BLaER1 treated with 17β-estradiol and CSF1 and Interleukin-3, amounts not matched to agents 10 nM and 100 nM (cell line): ENCODE measurements around the gene IGFBP2.

Source experiments
- H3K27ac ChIP-seq, 11 experiments: shearing (Covaris generic); formaldehyde crosslinking; 2 replicates each; pipeline ENCODE4 v1.8.1; 2022
- H3K27me3 ChIP-seq, 11 experiments: shearing (Covaris generic); formaldehyde crosslinking; 2 replicates each; pipeline ENCODE4 v1.8.1; 2022
- H3K36me3 ChIP-seq, 11 experiments: shearing (Covaris generic); formaldehyde crosslinking; 2 replicates each; pipeline ENCODE4 v1.8.1; 2022
- H3K4me1 ChIP-seq, 10 experiments: shearing (Covaris generic); formaldehyde crosslinking; 2 replicates each; pipeline ENCODE4 v1.8.1; 2022
- H3K4me2 ChIP-seq, 11 experiments: shearing (Covaris generic); formaldehyde crosslinking; 2 replicates each; pipeline ENCODE4 v1.8.1; 2022
- H3K4me3 ChIP-seq, 10 experiments: shearing (Covaris generic); formaldehyde crosslinking; 2 replicates each; pipeline ENCODE4 v1.8.1; 2022
- H3K9ac ChIP-seq, 11 experiments: shearing (Covaris generic); formaldehyde crosslinking; 2 replicates each; pipeline ENCODE4 v1.8.1; 2022
- H3K9me3 ChIP-seq, 11 experiments: shearing (Covaris generic); formaldehyde crosslinking; replicated peaks in 1 of 11; 2 replicates each; pipeline ENCODE4 v1.8.1; 2022
- H4K20me1 ChIP-seq, 11 experiments: shearing (Covaris generic); formaldehyde crosslinking; 2 replicates each; pipeline ENCODE4 v1.8.1; 2022
- Cebpa-rat ChIP-seq, 11 experiments: shearing (Covaris generic); IDR thresholded peaks; 2 replicates each; pipeline ENCODE4 v1.8.1; 2022

The IGFBP2 gene

DNA sequence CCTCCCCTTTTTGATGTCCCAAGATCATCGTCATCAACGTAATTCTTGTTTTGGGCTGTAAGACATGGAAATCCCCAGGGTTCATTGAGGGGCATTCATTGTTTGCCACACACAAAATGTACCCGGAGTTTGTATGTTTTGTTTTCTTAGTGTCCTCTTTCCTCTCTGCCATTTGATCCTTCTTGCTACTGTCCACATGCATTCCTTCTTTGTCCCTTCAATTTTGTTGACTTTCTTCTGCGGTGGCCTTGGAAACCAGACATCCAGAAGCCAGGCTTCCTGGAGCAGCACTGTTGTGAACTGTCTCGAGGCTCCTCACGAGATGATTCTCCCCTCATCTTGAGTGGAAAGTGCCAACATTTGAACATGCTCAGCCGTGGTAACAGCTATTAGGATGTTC, 24.8 kb downstream of the IGFBP2 start:
- Histone ChIP-seq H3K4me2 (peak overlapping the region in 8 of 11 experiments; percentile 31 to 76 (median 62); a peak in 10 of 22 replicates), H3K27me3 (peaks cover 0 to 4% (median under 1%) of the 10 kb centered on the region in 11 experiments; a peak in 5 of 22 replicates), H4K20me1 (peaks cover 0 to 100% (median 97%) of the 10 kb centered on the region in 11 experiments; a peak in 17 of 22 replicates), H3K9me3 (no peaks in the 10 kb centered on the region), H3K36me3 (peaks cover 0 to 98% (median 56%) of the 10 kb centered on the region in 11 experiments; a peak in 17 of 22 replicates), H3K4me3 (no peak overlapping the region), H3K9ac (no peak overlapping the region), H3K4me1 (peaks cover 4 to 68% (median 50%) of the 10 kb centered on the region in 10 experiments; a peak in 18 of 20 replicates), H3K27ac (no peak overlapping the region)
- no peak for TF ChIP-seq Cebpa-rat (IDR thresholded peaks at IDR 0.05)

DNA sequence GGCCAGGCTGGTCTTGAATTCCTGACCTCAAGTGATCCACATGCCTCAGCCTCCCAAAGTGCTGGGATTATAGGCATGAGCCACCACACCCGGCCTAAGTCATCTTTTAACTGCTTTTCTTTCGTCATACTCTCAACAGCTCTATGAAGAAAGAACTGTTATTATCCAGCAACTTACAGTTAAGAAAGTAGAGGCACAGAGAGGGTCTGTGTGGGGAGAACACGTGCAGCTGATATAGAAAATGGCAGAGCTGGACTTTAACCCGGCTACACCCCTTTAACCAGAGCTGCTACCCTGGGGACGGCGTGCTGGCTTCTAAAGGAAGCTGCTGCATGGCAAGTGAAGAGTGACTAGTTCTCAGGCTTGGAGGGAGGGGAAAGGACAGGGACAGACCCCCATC, 25.5 kb downstream of the IGFBP2 start:
- Histone ChIP-seq H3K27me3 (peaks cover 0 to 10% (median 8%) of the 10 kb centered on the region in 11 experiments; a peak in 11 of 22 replicates), H3K4me3 (no peak overlapping the region), H3K4me2 (peak overlapping the region in 9 of 11 experiments; percentile 13 to 76 (median 59); a peak in 16 of 22 replicates), H3K27ac (no peak overlapping the region), H3K9me3 (no peaks in the 10 kb centered on the region), H3K4me1 (peaks cover 4 to 72% (median 58%) of the 10 kb centered on the region in 10 experiments; a peak in 18 of 20 replicates), H3K36me3 (peaks cover 0 to 98% (median 55%) of the 10 kb centered on the region in 11 experiments; a peak in 17 of 22 replicates), H4K20me1 (peaks cover 0 to 100% (median 97%) of the 10 kb centered on the region in 11 experiments; a peak in 18 of 22 replicates), H3K9ac (no peak overlapping the region)
- TF ChIP-seq Cebpa-rat (IDR thresholded peaks at IDR 0.05), result no peak

DNA sequence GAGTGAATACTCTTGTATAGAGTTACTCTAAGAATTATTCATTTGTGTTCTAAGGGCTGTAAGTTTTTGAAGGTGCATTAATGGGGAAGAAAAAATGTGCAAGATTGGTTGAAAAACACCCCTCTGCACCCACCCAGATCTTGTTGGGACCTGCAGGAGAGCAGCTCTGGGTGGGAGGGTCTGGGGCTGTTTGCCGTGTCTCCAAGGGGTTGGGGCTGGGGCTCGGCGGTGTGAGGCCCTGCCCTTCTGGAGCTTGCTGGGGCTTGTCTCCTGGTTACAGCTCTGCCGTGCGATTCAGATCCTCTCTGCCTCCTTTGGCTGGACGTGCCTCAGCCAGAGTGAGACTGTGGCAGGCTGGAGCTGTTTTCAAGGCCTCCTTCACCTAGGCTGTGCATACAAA, 26.1 kb downstream of the IGFBP2 start:
- Histone ChIP-seq H3K9ac (peak overlapping the region in 1 of 11 experiments; percentile 0; a peak in 1 of 22 replicates), H3K27ac (no peak overlapping the region), H3K4me1 (peaks cover 1 to 73% (median 61%) of the 10 kb centered on the region in 10 experiments; a peak in 18 of 20 replicates), H3K36me3 (peaks cover 0 to 97% (median 55%) of the 10 kb centered on the region in 11 experiments; a peak in 17 of 22 replicates), H3K4me3 (no peak overlapping the region), H3K4me2 (peak overlapping the region in 9 of 11 experiments; percentile 13 to 76 (median 59); a peak in 16 of 22 replicates), H3K27me3 (peaks cover 0 to 15% (median 12%) of the 10 kb centered on the region in 11 experiments; a peak in 11 of 22 replicates), H3K9me3 (no peaks in the 10 kb centered on the region), H4K20me1 (peaks cover 0 to 100% (median 96%) of the 10 kb centered on the region in 11 experiments; a peak in 18 of 22 replicates)
- no peak for TF ChIP-seq Cebpa-rat (IDR thresholded peaks at IDR 0.05)

DNA sequence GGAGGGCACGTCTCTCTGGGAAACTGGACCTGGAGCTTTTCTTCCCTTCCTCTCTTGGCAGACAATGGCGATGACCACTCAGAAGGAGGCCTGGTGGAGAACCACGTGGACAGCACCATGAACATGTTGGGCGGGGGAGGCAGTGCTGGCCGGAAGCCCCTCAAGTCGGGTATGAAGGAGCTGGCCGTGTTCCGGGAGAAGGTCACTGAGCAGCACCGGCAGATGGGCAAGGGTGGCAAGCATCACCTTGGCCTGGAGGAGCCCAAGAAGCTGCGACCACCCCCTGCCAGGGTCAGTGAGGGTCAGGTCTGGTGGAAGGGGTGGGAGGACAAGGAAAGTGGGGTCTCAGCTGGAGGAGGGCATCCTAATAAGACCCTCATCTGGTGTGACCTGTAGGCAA, 27.3 kb downstream of the IGFBP2 start:
- H3K27me3 ChIP-seq, result peaks cover 8 to 24% (median 16%) of the 10 kb centered on the region in 11 experiments; a peak in 17 of 22 replicates
- peak overlapping the region in 2 of 11 experiments; percentile 66 to 68; a peak in 2 of 22 replicates for H3K4me2 ChIP-seq
- peaks cover 0 to 100% (median 96%) of the 10 kb centered on the region in 11 experiments; a peak in 18 of 22 replicates for H4K20me1 ChIP-seq
- H3K9me3 ChIP-seq, result no peaks in the 10 kb centered on the region
- no peak overlapping the region for H3K27ac ChIP-seq
- peaks cover 0 to 83% (median 72%) of the 10 kb centered on the region in 10 experiments; a peak in 18 of 20 replicates for H3K4me1 ChIP-seq
- H3K36me3 ChIP-seq, result peaks cover 0 to 92% (median 47%) of the 10 kb centered on the region in 11 experiments; a peak in 17 of 22 replicates
- TF ChIP-seq Cebpa-rat (IDR thresholded peaks at IDR 0.05), result no peak
- H3K4me3 ChIP-seq, result no peak overlapping the region
- no peak overlapping the region for H3K9ac ChIP-seq

DNA sequence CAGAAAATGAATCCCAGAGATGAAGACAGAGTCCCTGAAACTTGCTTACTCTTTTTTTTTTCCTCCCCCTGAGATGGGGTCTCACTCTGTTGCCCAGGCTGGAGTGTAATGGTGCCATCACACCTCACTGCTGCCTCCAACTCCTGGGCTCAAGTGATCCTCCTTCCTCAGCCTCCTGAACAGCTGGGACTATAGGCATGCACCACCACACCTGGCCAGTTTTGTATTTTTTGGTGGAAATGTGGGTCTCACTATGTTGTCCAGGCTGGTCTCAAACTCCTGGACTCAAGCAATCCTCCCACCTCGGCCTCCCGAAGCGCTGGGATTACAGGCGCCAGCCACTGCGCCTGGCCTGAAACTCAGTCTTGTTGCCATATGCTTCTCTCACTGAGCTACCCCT, 27.8 kb downstream of the IGFBP2 start:
- Histone ChIP-seq H4K20me1 (peaks cover 0 to 100% (median 96%) of the 10 kb centered on the region in 11 experiments; a peak in 18 of 22 replicates), H3K27ac (no peak overlapping the region), H3K9me3 (no peaks in the 10 kb centered on the region), H3K27me3 (peaks cover 11 to 28% (median 22%) of the 10 kb centered on the region in 11 experiments; a peak in 18 of 22 replicates), H3K9ac (no peak overlapping the region), H3K4me2 (peak overlapping the region in 2 of 11 experiments; percentile 19 to 92; a peak in 1 of 22 replicates), H3K4me3 (no peak overlapping the region), H3K36me3 (peaks cover 0 to 91% (median 42%) of the 10 kb centered on the region in 11 experiments; a peak in 17 of 22 replicates), H3K4me1 (peaks cover 0 to 85% (median 77%) of the 10 kb centered on the region in 10 experiments; a peak in 18 of 20 replicates)
- TF ChIP-seq Cebpa-rat (IDR thresholded peaks at IDR 0.05), result no peak

DNA sequence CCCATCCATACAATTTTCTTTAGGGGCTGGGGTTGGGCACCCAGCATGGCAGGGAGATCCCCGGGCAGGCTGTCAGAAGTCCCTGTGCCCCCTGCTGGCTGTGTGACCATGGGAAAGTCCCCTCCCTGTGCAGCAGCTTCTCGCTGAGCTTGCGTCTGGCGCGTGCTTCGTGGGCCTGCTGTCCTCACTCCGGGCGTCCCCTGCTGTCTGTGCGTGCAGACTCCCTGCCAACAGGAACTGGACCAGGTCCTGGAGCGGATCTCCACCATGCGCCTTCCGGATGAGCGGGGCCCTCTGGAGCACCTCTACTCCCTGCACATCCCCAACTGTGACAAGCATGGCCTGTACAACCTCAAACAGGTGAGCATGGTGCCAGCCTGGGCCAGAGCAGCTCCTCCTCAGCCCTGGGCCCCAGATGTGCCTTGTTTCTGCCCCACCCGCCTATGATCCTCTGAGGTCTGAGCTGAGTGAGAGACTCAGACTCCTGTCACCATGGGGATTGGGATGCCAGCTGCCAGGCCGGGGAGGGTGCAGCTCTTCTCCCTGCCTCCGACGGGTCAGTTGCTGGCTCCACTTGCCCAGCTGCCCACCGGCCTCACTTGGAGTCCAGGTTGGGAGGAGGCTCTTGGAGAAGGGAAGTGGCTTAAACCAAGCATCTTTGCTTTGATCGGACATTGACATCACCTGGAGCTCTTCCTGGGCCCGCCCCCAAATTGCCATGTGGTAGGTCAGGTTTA, 28.6 kb downstream of the IGFBP2 start:
- peaks cover 0 to 100% (median 95%) of the 10 kb centered on the region in 11 experiments; a peak in 18 of 22 replicates for H4K20me1 ChIP-seq

DNA sequence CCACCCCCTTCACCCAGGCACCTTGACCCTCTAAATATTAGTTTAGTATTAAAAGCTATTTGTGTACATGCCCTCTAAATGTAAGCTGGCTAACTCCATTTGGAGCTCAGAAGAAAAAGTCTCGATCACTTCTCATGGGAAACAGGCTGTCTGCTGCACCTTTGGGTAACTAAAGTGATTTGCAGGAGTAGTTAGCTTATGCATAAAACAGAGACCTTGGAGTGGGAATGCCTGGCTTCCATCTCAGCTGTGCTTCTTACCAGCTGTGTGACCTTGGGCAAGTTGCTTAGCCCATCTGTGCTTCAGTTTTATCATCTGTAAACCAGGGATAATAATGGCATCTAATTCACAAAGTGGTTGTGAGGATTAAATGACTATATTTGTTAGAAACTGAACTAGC, 29.9 kb downstream of the IGFBP2 start:
- Histone ChIP-seq H3K27me3 (peaks cover 15 to 46% (median 32%) of the 10 kb centered on the region in 11 experiments), H3K27ac (no peak overlapping the region), H3K36me3 (peaks cover 0 to 71% (median 29%) of the 10 kb centered on the region in 11 experiments; a peak in 16 of 22 replicates), H3K4me1 (peaks cover 0 to 73% (median 66%) of the 10 kb centered on the region in 10 experiments; a peak in 18 of 20 replicates), H3K4me3 (no peak overlapping the region), H3K9me3 (no peaks in the 10 kb centered on the region), H3K4me2 (peak overlapping the region in 8 of 11 experiments; percentile 64 to 94 (median 85); a peak in 15 of 22 replicates), H4K20me1 (peaks cover 0 to 97% (median 84%) of the 10 kb centered on the region in 11 experiments; a peak in 18 of 22 replicates), H3K9ac (0 out of 22 replicates have a peak overlapping the region, but pooled peaks of 1 of the 11 experiments have one; percentile 2)
- no peak for TF ChIP-seq Cebpa-rat (IDR thresholded peaks at IDR 0.05)

More for the DNA sequence above, 28.6 kb downstream of the IGFBP2 start:
- no peak overlapping the region for H3K27ac ChIP-seq
- H3K9me3 ChIP-seq, result no peaks in the 10 kb centered on the region
- TF ChIP-seq Cebpa-rat (IDR thresholded peaks at IDR 0.05), result no peak
- no peak overlapping the region for H3K9ac ChIP-seq
- peaks cover 0 to 84% (median 34%) of the 10 kb centered on the region in 11 experiments; a peak in 16 of 22 replicates for H3K36me3 ChIP-seq
- H3K4me2 ChIP-seq, result peak overlapping the region in 4 of 11 experiments; percentile 7 to 92 (median 23); a peak in 4 of 22 replicates
- peaks cover 0 to 83% (median 77%) of the 10 kb centered on the region in 10 experiments; a peak in 18 of 20 replicates for H3K4me1 ChIP-seq
- H3K4me3 ChIP-seq, result no peak overlapping the region
- H3K27me3 ChIP-seq, result peaks cover 11 to 34% (median 24%) of the 10 kb centered on the region in 11 experiments; a peak in 18 of 22 replicates

DNA sequence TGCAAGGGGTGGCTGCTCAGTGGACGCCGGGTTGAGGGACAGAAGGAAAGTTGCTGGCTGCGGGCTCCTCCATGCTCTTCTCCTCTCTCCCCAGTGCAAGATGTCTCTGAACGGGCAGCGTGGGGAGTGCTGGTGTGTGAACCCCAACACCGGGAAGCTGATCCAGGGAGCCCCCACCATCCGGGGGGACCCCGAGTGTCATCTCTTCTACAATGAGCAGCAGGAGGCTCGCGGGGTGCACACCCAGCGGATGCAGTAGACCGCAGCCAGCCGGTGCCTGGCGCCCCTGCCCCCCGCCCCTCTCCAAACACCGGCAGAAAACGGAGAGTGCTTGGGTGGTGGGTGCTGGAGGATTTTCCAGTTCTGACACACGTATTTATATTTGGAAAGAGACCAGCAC, 30.6 kb downstream of the IGFBP2 start:
- Histone ChIP-seq H3K9me3 (no peaks in the 10 kb centered on the region), H3K27me3 (peaks cover 23 to 53% (median 39%) of the 10 kb centered on the region in 11 experiments), H3K36me3 (peaks cover 0 to 64% (median 27%) of the 10 kb centered on the region in 11 experiments; a peak in 16 of 22 replicates), H3K27ac (0 out of 22 replicates have a peak overlapping the region, but pooled peaks of 1 of the 11 experiments have one; percentile 5), H3K4me3 (peak overlapping the region in 1 of 10 experiments; percentile 21; a peak in 2 of 20 replicates), H3K4me1 (peaks cover 0 to 70% (median 61%) of the 10 kb centered on the region in 10 experiments; a peak in 18 of 20 replicates), H3K9ac (peak overlapping the region in 4 of 11 experiments; percentile 6 to 49 (median 26); a peak in 3 of 22 replicates), H4K20me1 (peaks cover 0 to 97% (median 79%) of the 10 kb centered on the region in 11 experiments; a peak in 17 of 22 replicates), H3K4me2 (peak overlapping the region in 10 of 11 experiments; percentile 18 to 94 (median 79); a peak in 18 of 22 replicates)
- TF ChIP-seq Cebpa-rat (IDR thresholded peaks at IDR 0.05), result no peak
